Cardiac septum (tissue), 1 donor: Measurements from ENCODE around the gene MNX1. TPM values are rescaled to one million over a fixed set of nuclear protein-coding genes. Genes with fewer than 3 reads are reported as not detected.
A peak's percentile ranks its signal among the peaks of the same experiment; 100 is the strongest.

Source experiments
- DNase-seq: peaks from one replicate; pipeline ENCODE4 v3.0.0-alpha.2; 2020; ENCODE audit warnings: low spot score
- intact Hi-C: fragments of 100-400 bp; cut with DNase I; formaldehyde crosslinking; loops from one replicate; pipeline ENCODE4 v1.14.0; 2022
- total RNA-seq: library from RNA; stranded (reverse); fragmentation: NEBNext Ultra II Directional; extraction: Animal tissue kit (Norgen Biotek cat#: 25700); gene quantifications from one replicate; pipeline ENCODE4 v1.2.1, GENCODE V29; 2021
- donor health status: DM: no; HTN: no; CAD: no.

Gene MNX1
- total RNA-seq, 1 donor from 2014 or later, result not detected

- intact Hi-C loops, result no loop called here
- DNase-seq, result no peak
Measured at GRCh38 chr7:157005456-157006204, 4.8 kb downstream of the MNX1 start.

- intact Hi-C loops, result no loop called here
- no peak for DNase-seq
Measured at GRCh38 chr7:157004521-157005455, 5.7 kb downstream of the MNX1 start.

GRCh38 chr7:157003756-157004520 is 6.5 kb downstream of the MNX1 start:
- intact Hi-C loops, result no loop called here

GRCh38 chr7:157003445-157003755 is 7.1 kb downstream of the MNX1 start:
- DNase-seq, result no peak
- intact Hi-C loops, result no loop called here

More at GRCh38 chr7:157003756-157004520, 6.5 kb downstream of the MNX1 start:
- no peak for DNase-seq

- no peak for DNase-seq
- intact Hi-C loops, result no loop called here
Measured at GRCh38 chr7:157002819-157003421, 7.5 kb downstream of the MNX1 start.

DNA sequence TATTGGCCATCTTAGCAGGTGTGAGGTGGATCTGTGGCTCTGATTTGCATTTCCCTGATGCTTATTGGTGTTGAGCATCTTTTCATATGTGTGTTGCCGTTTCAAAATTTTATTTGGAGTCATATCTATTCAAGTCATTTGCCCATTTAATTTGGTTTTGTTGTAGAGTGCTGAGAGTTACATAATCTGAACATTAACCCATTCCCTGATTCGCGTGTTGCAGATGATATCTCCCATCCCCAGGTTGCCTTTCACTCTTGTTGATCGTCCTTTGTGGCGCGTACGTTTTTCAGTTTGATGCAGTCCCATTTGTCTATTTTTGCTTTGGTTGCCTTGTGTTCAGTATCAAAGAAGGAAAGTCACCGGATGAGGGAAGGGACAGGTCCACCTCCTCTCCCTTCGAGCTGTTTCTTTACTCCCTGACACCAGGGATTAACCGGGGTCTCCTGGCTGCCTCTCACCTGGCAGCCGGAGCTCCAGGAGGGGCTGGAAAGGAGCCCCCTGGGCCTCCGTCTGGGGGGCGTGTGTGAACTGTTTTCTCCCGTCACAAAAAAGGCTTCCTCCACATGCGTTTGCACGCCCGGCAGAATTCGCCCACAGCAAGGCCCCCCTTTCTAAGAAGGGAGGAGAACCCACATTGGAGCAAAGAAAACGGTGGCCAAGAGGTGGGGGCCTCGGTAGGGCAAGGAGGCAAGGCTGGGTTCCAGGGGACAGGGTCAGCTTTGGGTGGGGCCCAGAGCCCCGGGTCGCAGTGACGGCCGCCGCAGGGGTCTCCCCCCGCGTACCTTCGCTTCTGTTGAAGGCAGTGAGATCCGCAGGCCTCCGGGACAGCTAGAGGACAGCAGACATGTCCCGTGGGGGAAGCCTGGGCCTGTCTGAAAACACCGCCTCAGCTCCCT is 8.3 kb downstream of the MNX1 start:
- intact Hi-C loops, result no loop called here

DNA sequence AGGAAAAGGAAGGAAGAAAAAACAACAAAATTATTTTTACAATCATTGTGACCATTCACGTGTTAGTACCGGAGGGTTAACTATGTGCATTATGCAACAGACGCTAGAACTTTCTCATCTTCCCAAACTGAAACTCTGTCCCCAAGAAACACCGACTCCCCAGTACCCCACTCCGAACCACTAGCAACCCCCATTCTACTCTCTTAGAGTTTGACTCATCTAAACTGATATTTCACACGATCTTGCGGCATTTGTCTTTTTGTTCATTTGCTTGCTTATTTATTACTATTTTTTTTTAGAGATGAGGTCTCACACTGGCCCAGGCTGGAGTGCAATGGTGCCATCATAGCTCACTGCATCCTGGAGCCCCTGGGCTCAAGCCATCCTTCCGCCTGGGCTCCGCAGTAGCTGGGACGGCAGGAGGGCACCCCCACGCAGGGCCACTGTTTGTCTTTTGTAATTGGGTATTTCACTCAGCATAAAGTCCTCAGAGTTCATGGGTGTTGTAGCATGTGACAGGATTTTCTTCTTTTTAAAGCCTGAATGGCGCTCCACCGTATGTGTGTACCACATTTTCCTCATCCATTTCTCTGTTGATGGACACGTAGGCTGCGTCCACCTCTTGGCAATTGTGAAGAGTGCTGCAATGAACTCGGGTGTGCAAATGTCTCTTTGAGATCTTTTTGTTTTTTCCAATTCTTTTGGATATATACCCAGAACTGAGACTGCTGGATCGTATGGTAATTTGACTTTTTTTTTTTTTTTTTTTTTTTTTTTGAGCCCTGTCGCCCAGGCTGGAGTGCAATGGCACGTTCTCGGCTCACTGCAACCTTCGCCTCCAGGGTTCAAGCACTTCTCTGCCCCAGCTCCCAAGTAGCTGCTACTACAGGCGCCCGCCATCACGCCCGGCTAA is 9.5 kb downstream of the MNX1 start:
- no peak for DNase-seq
- intact Hi-C loops, result no loop called here

More for the DNA sequence above, 8.3 kb downstream of the MNX1 start:
- no peak for DNase-seq

- intact Hi-C loops, result no loop called here
- DNase-seq, result peak; percentile 71
Measured at GRCh38 chr7:156999958-157000726, 10.3 kb downstream of the MNX1 start.

DNA sequence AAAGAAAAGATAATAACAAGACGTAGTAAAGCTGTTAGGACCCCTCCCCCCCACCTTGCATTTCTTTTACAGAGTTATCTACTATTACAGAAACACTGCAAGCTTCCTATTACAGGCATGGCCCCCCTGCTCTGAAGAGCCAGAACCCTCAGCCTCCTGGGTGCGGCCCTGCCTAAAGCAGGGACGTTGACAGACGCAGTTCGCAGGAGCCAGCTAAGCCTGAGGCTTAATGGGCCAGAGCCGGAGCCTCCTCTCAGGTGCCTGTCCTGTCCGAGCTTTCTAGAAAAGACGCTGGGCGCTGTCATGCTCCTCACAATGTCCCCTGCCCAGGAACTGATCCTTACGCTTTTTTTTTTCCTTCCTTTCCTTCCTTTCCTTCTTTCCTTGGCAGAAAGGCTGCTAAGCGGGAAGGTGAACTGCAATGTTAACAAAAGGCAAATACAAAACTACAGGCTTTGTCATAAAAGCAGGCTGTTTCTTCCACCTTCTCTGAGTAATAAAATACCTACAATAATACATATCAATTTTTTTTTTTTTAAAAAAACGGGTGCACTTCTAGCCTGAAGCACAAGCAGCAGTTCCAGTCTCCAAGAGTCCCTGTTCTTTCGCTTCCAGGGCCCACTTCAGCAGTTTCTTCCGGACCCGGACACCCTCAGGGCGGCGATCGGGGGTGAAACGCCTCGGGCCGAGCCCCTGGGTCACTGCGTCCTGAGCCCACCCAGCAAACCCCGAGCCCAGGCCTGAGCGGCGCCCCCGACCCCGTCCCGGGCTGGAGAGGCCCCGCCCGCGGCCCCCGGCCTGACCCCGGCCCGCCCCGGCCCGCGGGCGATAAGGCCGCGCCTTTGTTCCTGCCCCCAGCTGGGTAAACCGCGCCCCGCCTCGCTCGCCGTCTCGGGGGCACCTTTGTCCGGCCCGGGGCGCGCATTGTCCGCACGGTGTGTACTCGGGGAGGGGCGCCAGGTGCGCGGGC is 11.2 kb downstream of the MNX1 start:
- peak; percentile 73 for DNase-seq
- intact Hi-C loops, result no loop called here

- no peak for DNase-seq
- intact Hi-C loops, result no loop called here
Measured at GRCh38 chr7:156994417-156994816, 16.0 kb downstream of the MNX1 start.

DNA sequence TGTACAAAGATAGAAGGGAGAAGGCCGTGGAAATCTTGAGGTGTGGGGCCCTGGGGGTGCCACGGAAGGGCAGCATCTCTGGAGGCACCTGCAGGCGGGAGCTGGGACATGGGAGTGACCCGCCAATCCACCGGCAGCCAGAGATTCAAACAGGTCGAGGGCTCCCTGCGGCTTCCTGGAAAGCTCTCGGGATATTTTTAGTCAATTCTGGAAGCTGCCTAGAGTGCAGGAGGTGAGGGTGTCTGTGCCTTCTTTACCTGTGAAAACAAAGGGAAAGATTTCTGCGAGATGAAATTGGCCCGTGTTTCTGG is 16.6 kb downstream of the MNX1 start:
- no peak for DNase-seq
- intact Hi-C loops, result no loop called here

GRCh38 chr7:156993021-156993924 is 17.2 kb downstream of the MNX1 start:
- intact Hi-C loops, result no loop called here
- no peak for DNase-seq

DNA sequence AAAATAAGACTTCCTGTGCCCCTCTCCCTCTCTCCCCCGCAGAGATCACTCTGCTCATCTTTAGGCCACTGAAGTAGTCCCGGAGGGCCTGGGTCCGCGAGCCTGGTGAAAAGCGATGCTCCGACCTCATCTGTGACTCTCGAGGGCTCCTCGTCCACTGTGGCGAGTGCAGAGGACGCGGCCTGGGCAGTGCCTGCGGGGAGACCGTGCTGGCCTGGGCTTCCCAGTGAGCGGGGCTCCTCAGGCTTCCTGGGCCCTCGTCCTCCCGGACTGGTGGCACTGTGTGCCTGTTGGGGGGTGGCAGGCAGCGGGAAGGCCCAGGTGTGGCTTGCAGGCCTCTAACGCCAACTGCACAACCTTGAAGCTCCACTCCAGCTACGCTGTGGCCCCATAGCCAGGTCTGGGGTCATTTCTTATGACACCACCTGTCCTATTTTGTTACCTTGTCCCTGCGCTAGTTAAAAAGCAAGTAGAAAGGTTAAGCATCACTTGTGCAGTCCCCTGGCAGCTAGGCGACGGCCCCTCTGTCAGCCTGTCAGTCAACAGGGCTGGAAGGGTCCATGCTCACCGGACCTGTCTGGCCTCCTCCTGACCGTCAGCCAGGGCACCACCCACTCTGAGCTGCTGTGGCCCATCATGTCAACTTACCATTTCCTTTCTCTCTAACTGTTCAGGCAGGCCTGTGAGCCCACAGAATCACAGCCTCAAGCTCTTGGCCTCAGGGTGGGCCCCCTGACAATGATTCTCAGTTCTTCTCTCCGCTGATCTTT is 20.5 kb downstream of the MNX1 start:
- intact Hi-C loops, result no loop called here
- no peak for DNase-seq
